DMS53 treated with DMSO at 0.1 percent for 48 hours (cell line): ENCODE results near the gene SELENOW.
"Not testable (repeated sequence)": the region's sequence is repeated elsewhere in the genome, so short reads cannot be mapped to it uniquely, and the experiment has no call there.

ENCODE experiments used
- DNase-seq: peaks from one replicate; lab custom pipeline; 2025; ENCODE audit not compliant: unreplicated experiment; lab: John Stamatoyannopoulos, UW

SELENOW gene

DNA sequence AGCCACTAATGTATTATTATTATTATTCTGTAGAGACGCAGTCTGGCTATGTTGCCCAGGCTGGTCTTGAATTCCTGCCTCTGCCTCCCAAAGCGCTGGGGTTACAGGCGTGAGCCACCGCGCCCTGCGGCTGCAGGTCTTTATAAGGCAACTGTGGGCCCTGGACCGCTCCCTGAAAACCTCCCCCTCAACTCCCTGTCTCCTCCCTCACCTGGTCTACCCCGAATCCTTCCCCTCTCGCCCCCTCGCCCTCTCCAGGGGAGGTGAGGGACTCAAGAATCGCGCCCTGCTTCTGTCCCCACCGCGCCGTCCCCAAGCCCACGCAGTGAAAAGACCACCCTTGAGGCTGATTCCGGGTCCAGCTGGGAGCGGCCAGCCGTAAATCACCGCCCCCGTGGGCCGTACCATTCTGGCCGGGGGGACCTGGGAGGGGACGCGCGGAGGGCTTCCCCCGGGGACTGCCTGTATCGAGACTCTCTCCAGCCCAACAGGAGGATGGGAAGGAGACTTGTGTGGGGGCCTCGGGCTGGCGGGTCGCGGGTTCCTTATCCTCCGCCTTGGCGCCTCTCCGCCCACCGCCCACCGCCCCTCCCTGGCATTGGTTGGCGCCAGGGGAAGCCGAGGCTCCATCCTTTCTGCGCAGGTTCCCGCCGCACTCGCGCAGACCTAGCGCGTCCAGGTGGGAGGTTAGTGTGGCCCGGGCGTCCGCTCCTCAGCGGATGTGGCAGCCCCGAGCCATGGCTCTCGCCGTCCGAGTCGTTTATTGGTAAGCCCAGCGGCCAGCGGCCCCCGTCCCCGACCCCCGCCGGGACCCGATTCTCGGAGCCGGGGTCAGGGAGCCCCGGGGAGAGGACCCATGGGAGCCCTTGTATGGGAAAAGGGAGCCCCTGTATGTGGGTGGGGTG is at the start of gene SELENOW:
TSS of gene SELENOW (plus strand) at position 655 of the 905 bp plus-strand sequence. CDS start at position 738, 83 bp downstream.
- DNase-seq = peak; percentile 66

DNA sequence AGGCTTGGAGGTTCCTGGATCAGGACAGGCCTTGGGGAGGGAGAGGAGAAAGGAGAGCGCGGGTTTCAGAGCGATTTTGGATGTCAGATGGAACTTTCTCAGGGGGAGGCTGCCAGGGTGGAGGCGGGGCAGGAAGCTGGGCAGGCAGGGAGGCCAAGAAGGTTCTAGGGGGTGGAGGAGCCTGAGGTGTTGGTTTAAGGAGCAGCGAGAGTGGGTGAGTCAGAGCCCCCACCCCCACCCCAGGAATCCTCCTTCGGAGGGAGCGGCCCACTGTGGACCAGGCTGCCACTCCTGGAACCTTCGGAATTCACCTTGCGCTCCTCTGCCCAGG is 49.1 kb upstream of the SELENOW start:
- DNase-seq = no peak

DNA sequence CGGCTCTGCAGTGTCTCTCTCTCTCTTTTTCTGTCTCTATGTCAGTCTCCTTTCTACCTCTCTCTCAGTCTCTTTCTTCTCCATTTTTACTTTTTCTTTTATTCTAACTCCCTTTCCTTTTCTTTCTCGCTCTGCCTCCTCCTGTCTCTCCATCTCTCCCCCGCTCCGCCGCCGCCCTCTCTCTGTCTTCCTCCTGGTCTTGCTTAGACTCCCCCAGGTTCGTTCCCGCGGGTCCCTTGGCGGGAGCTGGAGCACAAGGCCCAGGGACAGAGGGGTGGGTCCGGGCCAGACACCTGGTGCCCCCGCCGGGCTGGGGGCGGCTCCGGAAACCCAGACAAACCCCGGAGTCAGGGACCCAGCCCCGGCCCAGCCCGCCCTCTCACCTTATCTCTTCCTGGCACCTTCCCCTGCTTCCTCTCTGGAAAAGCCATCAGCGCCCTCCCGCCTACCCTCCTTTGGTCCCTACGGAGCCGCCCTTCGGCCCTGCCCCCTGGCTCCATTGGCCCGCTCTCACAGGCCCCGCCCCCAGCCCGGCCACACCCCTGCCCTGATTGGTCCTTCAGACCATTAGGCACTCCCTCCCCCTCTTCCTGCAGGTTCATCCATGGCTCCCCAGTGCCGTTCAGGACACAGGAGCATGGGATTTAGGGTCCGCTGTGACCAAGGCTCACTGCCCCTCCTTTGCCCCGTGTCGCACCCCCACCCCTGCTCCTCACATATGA is 48.5 kb upstream of the SELENOW start:
- DNase-seq = no peak

DNA sequence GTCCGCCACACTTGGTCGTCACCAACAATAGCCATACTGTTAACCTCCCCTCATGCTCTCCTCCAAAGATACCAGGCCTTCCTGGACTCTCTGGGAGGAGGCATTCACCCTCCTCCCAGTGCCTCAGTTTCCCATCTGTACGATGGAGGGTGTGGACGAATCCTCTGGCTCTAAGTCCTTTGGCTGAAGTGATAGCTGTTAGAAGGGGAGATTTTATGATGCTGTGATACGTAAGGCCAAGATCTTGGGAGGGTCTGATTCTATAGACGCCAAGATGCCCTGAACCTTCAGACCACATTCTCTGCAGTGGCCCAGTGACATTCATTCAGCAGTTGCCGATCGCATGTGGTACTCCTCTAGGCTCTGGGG is 48.0 kb upstream of the SELENOW start:
- no peak for DNase-seq

DNA sequence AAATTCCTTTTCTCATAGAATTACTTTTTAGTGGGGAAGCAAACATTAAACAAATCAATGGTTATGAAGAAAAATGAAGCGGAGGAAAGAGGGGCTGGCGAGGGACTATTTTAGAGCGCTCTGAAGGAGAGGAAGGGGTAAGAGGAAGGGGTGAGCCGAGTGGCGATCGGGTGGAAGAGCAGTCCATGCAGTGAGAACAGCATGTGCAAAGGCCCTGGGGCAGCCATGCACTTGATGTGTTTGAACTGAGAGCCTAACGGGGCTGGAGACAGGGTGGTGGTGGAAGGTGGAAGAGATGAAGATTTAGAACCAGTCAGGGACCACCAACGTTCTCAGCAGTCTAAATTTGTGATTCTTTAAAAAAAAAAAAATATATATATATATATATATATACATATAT is 47.6 kb upstream of the SELENOW start:
- DNase-seq = no peak

DNA sequence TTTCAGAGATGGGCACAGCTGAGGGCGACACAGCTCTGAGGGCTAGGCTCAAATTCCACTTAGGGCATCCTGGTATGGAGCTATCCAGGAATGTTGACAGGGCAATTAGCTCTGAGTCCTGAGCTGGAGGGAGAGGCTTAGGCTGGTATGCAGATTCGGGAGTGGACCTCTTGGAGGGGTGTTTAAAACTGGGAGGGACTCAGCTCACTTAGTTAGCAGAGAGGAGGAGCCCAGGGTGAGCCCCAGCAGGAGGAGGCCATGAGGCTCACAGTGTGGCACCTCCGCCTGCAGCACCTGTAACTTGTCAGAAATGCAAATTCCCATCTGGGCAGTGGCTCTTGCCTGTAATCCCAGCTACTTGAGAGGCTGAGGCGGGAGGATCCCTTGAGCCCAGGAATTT is 43.4 kb upstream of the SELENOW start:
- no peak for DNase-seq

DNA sequence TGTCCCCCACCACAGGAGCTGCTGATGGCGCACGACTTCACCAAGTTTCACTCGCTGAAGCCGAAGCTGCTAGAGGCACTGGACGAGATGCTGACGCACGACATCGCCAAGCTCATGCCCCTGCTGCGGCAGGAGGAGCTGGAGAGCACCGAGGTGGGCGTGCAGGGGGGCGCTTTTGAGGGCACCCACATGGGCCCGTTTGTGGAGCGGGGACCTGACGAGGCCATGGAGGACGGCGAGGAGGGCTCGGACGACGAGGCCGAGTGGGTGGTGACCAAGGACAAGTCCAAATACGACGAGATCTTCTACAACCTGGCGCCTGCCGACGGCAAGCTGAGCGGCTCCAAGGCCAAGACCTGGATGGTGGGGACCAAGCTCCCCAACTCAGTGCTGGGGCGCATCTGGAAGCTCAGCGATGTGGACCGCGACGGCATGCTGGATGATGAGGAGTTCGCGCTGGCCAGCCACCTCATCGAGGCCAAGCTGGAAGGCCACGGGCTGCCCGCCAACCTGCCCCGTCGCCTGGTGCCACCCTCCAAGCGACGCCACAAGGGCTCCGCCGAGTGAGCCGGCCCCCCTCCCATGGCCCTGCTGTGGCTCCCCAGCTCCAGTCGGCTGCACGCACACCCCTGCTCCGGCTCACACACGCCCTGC is 37.5 kb upstream of the SELENOW start:
- no peak for DNase-seq

DNA sequence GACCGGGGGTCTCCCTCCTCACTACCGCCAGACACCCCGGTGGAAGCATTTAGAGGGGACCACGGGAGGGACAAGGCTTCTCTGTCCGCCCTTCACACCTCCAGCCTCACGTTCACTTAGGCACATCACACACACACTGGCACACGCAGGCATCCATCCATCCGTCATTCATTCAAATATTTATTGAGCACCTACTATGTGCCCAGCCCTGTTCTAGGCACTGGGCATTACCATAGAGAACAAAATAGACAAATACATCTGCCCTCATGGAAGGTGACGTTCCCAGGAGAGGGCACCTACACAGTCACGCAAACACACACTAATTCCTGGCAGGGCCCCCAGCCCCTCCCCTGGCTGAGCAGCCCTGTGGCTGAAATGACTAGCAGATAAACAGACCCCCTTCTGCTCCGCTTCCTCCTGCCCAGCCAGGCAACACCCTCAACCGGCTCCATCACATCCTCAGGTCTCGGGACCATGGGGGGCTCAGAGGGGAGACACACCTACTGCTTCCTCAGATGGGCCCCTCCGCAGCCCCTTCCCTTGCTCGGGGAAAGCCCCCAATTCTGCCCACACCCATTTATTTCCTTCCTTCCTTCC is 36.9 kb upstream of the SELENOW start:
- DNase-seq = no peak

DNA sequence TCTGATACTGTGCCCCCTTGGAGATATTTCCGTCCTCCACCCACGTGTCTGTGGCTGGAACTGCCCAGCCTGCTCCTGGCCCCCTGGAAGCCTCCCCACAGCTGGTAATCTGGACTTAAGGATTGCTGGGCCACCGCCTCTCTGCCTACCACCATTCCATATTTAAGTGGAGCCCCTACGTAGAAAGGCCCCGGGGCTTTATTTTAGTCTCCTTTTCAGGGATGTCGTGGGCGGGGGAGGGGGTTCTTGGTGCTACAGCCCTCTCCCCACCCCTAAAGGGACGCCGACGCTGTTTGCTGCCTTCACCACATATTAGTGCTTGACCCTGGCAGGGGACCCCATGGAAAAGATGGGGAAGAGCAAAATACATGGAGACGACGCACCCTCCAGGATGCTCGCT is 35.9 kb upstream of the SELENOW start:
- DNase-seq = no peak

DNA sequence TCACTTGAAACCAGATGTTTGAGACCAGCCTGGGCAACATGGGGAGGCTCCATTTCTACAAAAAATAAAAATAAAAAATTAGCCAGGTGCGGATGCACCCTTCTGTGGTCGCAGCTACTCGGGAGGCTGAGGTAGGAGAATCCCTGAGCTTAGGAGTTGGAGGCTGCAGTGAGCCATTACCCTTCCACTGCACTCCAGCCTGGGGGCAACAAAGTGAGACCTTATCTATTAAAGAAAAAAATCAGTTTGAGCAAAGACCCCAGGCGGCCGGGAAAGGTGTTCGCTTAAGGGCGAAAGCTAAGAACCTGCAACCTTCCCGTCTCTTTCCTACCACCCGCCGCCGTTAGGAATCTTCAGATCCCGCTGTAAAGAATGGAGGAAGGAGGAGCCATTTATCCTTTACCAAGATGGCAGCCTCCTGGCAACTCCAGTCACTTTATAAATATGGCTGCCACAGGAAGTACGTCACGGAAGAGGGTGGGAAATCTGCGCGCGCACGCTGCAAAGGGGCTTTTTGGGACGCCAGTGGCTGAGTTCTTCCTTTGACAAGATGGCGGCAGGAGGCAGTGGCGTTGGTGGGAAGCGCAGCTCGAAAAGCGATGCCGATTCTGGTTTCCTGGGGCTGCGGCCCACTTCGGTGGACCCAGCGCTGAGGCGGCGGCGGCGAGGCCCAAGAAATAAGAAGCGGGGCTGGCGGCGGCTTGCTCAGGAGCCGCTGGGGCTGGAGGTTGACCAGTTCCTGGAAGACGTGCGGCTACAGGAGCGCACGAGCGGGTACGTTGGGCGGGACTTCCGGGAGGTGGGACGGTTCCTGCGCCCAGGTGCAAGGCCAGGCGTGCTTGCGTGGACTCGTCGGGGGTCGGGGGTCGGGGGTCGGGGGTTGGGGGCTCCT is 33.2 kb upstream of the SELENOW start, which contains the start of gene NOP53:
TSS of gene NOP53 (plus strand) at position 537 of the 892 bp plus-strand sequence. CDS start at position 551, 14 bp downstream.
- DNase-seq = peak; percentile 90

DNA sequence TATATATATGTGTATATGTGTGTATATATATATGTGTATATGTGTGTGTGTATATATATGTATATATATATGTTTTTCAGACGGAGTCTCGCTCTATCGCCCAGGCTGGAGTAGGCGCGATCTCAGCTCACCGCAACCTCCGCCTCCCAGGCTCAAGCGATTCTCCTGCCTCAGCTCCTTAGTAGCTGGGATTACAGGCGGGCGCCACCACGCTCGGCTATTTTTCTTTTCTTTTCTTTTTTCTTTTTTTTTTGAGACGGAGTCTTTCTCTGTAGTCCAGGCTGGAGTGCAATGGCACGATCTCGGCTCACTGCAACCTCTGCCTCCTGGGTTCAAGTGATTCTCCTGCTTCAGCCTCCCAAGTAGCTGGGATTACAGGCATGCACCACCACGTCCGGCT is 32.4 kb upstream of the SELENOW start:
- not testable (repeated sequence) for DNase-seq

DNA sequence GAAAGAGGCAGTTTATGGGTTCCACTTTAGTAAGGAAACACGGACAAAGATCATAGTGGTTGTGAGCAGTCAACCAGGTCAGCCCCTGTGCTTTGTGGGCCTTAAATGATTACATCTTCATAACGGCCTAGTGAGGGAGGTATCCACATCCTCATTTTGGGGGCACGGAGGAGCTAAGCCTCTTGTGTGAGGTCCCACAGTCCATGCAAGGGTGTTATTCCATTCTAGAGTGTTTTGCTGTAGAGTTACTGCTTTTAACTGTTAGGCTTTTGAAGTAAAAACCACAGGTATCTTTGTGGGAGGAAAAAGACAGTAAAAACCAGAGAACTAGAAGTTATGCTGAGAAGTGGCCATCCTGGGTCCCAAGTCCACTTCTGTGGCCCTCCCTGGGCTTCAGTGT is 29.2 kb upstream of the SELENOW start:
- DNase-seq = no peak

DNA sequence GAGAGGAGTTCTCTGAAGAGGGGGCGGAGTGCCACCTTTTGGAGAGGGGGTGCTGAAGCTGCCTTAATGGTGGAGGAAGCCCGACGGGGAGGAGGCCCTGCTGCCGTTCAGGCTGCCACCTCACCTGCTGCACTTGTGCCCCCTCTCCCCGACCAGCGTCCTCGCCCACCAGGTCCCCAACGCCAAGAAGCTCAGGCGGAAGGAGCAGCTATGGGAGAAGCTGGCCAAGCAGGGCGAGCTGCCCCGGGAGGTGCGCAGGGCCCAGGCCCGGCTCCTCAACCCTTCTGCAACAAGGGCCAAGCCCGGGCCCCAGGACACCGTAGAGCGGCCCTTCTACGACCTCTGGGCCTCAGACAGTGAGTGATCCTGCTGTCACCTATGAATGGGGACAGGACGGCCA is 27.8 kb upstream of the SELENOW start:
- no peak for DNase-seq

DNA sequence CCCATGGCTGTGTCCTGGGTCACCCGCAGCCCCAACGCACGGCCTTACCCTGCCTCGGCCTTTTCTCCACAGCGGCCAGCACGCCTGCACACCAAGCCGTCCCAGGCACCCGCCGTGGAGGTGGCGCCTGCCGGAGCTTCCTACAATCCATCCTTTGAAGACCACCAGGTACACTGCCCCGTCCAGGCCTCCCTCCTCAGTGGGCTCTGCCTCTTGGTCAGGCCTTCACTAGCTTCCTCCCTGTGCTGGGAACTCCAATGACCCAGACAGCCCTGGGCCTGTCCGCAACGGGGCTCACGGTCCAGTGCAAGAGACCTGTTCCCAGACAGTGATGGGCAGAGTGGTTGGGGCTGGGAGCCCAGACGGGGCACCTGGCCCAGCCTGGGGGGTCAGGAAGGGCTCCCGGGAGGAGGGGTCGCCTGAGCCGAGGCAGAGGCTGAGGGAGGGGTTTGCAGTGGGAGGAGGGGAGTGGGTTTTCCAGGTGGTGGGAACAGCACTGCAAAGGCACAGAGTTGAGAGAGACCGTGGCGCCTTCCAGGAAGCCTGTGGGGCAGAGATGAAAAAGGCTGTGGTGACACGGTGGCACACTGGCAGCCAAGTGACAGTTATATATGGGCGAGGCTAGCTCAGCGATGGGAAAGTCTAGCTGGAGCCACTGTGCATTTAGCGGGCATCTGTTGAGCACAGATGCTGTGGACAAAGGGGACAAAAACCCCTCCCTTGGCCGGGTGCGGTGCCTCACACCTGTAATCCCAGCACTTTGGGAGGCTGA is 25.9 kb upstream of the SELENOW start:
- DNase-seq = no peak

DNA sequence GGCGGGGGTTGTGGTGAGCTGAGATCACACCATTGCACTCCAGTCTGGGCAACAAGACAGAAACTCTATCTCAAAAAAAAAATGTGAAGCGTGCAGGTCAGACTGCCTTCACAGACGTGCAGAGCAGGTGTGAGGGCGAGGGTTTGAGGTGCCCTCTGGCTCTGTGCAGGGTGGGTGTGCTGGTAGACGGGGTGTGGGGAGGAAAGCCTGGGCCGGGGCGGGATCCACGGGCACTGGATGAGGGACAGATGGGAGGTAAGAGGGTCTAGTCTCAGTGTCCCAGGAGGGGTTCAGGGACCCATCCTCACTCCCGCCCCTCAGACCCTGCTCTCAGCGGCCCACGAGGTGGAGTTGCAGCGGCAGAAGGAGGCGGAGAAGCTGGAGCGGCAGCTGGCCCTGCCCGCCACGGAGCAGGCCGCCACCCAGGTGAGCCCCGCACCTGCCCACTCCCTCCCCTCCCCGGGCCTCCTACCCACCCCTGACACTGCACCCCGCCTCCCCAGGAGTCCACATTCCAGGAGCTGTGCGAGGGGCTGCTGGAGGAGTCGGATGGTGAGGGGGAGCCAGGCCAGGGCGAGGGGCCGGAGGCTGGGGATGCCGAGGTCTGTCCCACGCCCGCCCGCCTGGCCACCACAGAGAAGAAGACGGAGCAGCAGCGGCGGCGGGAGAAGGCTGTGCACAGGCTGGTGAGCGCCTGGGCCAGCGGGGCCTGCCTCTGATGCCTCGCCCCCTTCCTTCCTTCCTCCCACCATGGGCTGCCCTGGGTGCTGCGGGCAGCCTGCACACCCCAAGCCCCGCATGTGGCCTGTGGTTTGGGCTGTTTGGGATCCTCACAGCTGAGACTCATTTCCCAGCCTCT is 24.1 kb upstream of the SELENOW start:
- DNase-seq = no peak

DNA sequence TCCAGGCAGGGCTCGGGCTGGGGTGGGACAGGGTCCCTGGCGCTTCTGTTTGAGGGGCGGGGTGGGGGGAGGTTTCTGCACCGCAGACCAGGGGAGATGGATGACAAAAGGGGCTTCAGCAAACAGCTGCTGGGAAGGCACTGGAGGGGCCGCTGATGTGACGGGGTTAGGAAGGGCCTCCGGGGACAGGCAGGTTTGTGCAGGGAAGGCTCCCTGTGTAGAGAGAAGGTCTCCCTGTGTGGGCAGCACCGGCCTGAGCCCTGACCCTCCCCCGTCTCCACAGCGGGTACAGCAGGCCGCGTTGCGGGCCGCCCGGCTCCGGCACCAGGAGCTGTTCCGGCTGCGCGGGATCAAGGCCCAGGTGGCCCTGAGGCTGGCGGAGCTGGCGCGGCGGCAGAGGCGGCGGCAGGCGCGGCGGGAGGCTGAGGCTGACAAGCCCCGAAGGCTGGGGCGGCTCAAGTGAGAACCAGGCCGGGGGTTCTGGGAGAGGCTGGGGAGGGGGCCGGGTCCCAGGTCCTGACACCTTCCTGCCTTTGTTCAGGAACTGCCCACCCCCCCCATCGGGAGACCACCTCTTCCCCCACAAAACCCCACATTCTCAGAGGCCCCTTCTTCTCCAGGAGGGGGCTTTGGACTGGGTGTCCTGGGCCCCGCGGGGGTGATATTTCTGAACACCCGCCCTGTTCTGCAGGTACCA is 23.3 kb upstream of the SELENOW start:
- no peak for DNase-seq

DNA sequence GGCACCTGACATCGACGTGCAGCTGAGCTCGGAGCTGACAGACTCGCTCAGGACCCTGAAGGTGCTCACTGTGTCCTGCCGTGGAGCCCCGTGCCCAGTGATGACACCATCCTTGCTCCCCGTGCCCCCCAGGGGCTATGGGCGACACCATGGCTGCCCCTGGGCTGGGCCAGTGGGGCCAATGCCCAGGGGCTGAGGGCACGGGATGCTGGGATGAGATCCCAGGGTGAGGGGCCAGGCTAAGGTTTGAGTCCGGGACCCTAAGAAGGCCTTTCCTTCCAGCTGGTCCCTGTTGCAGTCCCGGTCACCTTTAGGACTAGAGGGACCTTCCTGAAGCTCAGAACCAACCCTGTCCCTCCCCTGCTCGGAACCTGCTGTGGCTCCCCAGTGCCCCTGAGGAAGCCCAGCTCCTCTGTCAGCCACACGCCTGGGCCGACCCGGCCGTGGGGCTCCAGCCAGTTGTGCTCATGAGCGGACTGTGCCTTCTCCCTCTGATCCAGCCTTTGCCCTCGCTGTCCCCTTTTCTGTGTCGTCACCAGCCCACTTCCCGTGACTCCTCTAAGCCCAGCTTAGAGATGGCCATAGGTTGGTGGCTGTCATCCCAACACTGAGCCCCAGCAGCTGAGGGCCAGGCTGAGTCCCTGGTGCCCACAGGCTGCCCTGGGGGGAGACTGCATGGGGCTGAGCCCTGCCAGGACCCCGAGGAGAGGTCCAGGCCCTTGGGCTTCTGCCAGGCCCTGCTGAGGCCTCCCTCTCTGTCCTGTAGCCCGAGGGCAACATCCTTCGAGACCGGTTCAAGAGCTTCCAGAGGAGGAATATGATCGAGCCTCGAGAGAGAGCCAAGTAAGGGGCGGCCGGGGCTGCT is 22.5 kb upstream of the SELENOW start:
- DNase-seq = no peak
